Measurements from ENCODE around the gene SLC6A9. TPM values are rescaled to one million over a fixed set of nuclear protein-coding genes. Genes with fewer than 3 reads are reported as not detected.

Gene SLC6A9
- total RNA-seq, 1 donor from 2014 or later = 19.2 TPM

DNA sequence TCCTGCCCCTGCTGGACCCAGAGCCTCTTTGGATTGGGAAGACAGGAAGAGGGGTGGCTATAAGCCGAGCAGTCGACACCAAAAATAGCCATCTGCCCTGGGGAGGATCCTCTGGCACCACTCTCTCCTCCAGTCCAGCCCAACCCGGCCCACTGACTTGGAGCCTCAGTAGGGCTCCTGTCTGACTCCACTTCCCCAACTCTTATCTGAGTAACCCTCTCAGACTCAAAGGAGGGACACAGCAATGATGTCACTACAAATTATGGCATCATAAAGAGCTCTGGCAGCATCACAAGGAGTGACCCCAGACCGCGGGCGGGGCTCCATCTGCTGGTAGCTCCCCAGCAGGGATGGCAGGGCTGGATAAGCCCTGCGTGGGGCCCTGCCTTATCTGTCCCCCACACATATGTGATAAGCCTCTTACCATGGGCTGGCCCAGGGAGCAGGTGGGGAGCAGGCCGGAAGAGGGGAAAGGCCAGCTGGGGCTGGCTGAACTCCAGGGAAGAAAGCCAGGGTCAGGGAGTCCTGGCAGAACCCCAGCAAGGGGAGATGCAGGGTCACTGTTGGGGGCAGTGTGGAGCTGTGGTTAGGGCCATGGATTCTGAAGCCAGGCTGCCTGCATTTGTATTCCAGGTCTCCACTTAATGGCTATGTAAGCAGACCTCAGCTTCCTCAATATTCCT lies 4.6 kb upstream of the SLC6A9 start:
- DNase-seq = no peak
- TF ChIP-seq CTCF (IDR thresholded peaks at IDR 0.05) = no peak
- Histone ChIP-seq H3K36me3 (no peaks in the 10 kb centered on the region), H3K4me1 (peaks cover 20% of the 10 kb centered on the region), H3K27ac (peak overlapping the region; percentile 58), H3K9me3 (no peaks in the 10 kb centered on the region), H3K4me3 (no peak overlapping the region), H3K27me3 (no peaks in the 10 kb centered on the region)
- intact Hi-C loops (cut with DNase I) = loop anchor here (5.0 kb wide), 1 partner anchor 34 kb away; no protein-coding TSS in a partner anchor
- ATAC-seq = no peak

DNA sequence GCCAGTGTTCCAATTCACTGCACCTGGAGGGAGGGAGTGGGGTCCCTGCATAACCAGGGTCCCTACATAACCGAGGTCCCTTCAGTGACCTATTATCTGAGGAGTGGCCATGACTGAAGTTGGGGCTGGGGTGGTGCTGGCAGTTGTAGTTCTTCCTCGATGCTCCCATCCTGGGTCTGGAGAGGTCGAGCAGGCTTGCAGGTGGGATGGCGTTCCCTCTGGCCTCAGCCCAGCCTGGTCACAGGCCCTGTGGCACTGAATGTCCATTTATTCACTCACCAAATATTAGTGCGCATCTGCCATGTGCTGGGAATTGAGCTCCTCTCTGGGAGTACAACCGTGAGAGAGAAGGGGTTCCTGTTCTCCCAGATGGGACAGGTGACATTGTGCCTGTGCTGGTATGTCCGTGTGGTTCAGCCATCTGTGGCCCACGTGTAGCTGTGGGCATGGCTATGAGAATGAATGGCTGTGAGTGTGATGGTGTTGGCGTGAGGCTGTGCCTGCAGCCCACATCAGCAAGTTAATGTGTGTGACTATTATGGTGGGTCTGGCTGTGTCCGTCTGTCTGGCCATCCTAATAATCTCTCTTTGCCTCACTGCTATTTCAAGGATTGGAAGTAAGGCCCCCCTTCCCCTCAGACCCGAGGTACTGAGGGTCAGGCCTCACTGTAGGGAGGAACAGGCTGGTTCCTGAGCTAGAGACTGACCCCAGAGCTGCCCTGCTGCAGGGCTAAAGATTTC lies 3.9 kb upstream of the SLC6A9 start:
- no peak for DNase-seq

GRCh38 chr1:44034423-44034822 lies 3.2 kb upstream of the SLC6A9 start:
- Histone ChIP-seq H3K4me1 (peaks cover 21% of the 10 kb centered on the region), H3K27me3 (no peaks in the 10 kb centered on the region), H3K36me3 (no peaks in the 10 kb centered on the region), H3K9me3 (no peaks in the 10 kb centered on the region), H3K27ac (no peak overlapping the region), H3K4me3 (no peak overlapping the region)
- TF ChIP-seq CTCF (IDR thresholded peaks at IDR 0.05) = no peak
- ATAC-seq (no peak), DNase-seq (no peak)
- intact Hi-C loops (cut with DNase I) = no loop called here

More for the DNA sequence above, 3.9 kb upstream of the SLC6A9 start:
- no peak for ATAC-seq
- Histone ChIP-seq H3K27ac (peak overlapping the region; percentile 58), H3K4me3 (no peak overlapping the region), H3K4me1 (peaks cover 20% of the 10 kb centered on the region), H3K9me3 (no peaks in the 10 kb centered on the region), H3K27me3 (no peaks in the 10 kb centered on the region), H3K36me3 (no peaks in the 10 kb centered on the region)
- no peak for TF ChIP-seq CTCF (IDR thresholded peaks at IDR 0.05)
- intact Hi-C loops (cut with DNase I) = loop anchor here (5.0 kb wide), 1 partner anchor 33 kb away; no protein-coding TSS in a partner anchor

- ATAC-seq = no peak
- no peak for DNase-seq
- intact Hi-C loops (cut with DNase I) = no loop called here
- Histone ChIP-seq H3K27ac (no peak overlapping the region), H3K4me1 (peaks cover 28% of the 10 kb centered on the region), H3K36me3 (no peaks in the 10 kb centered on the region), H3K27me3 (no peaks in the 10 kb centered on the region), H3K4me3 (no peak overlapping the region), H3K9me3 (no peaks in the 10 kb centered on the region)
- TF ChIP-seq CTCF (IDR thresholded peaks at IDR 0.05) = no peak
Measured at GRCh38 chr1:44033756-44034155, 2.5 kb upstream of the SLC6A9 start.

GRCh38 chr1:44033041-44033575 lies 1.8 kb upstream of the SLC6A9 start:
- DNase-seq (no peak), ATAC-seq (no peak)
- TF ChIP-seq CTCF (IDR thresholded peaks at IDR 0.05) = no peak
- intact Hi-C loops (cut with DNase I) = no loop called here
- Histone ChIP-seq H3K4me1 (peaks cover 31% of the 10 kb centered on the region), H3K27me3 (no peaks in the 10 kb centered on the region), H3K36me3 (no peaks in the 10 kb centered on the region), H3K4me3 (no peak overlapping the region), H3K27ac (no peak overlapping the region), H3K9me3 (no peaks in the 10 kb centered on the region)

Data from upper lobe of right lung (tissue), 1 donor.